Measurements from ENCODE around the gene ABTB2. TPM values are rescaled to one million over a fixed set of nuclear protein-coding genes. Genes with fewer than 3 reads are reported as not detected.

Gene ABTB2
- total RNA-seq, 1 donor from 2014 or later, result 9.8 TPM

- DNase-seq (ENCODE audit: low spot score), result no peak
Observed at GRCh38 chr11:34360046-34360445, 2.2 kb upstream of the ABTB2 start.

GRCh38 chr11:34359548-34359891, 1.7 kb upstream of the ABTB2 start:
- no peak for DNase-seq (ENCODE audit: low spot score)

- DNase-seq (ENCODE audit: low spot score), result peak; percentile 80
Observed at GRCh38 chr11:34358728-34359547, 1.1 kb upstream of the ABTB2 start.

- peak; percentile 49 for DNase-seq (ENCODE audit: low spot score)
Observed at GRCh38 chr11:34358258-34358727, 483 bp upstream of the ABTB2 start.

GRCh38 chr11:34356913-34357700, 703 bp downstream of the ABTB2 start:
- peak; percentile 40 for DNase-seq (ENCODE audit: low spot score)

- no peak for DNase-seq (ENCODE audit: low spot score)
Observed at GRCh38 chr11:34356576-34356912, 1.3 kb downstream of the ABTB2 start.

- no peak for DNase-seq (ENCODE audit: low spot score)
Observed at GRCh38 chr11:34356130-34356529, 1.7 kb downstream of the ABTB2 start.

- DNase-seq (ENCODE audit: low spot score), result no peak
Observed at GRCh38 chr11:34355726-34356125, 2.1 kb downstream of the ABTB2 start.

GRCh38 chr11:34354782-34355181, 3.0 kb downstream of the ABTB2 start:
- DNase-seq (ENCODE audit: low spot score), result no peak

- DNase-seq (ENCODE audit: low spot score), result no peak
Observed at GRCh38 chr11:34353881-34354280, 3.9 kb downstream of the ABTB2 start.

GRCh38 chr11:34351687-34352469, 5.9 kb downstream of the ABTB2 start:
- DNase-seq (ENCODE audit: low spot score), result no peak

- no peak for DNase-seq (ENCODE audit: low spot score)
Observed at GRCh38 chr11:34351051-34351450, 6.8 kb downstream of the ABTB2 start.

- no peak for DNase-seq (ENCODE audit: low spot score)
Observed at GRCh38 chr11:34349882-34350281, 7.9 kb downstream of the ABTB2 start.

GRCh38 chr11:34348919-34349318, 8.9 kb downstream of the ABTB2 start:
- no peak for DNase-seq (ENCODE audit: low spot score)

GRCh38 chr11:34348096-34348495, 9.7 kb downstream of the ABTB2 start:
- no peak for DNase-seq (ENCODE audit: low spot score)

GRCh38 chr11:34346551-34346950, 11.3 kb downstream of the ABTB2 start:
- DNase-seq (ENCODE audit: low spot score), result peak; percentile 59

- DNase-seq (ENCODE audit: low spot score), result no peak
Observed at GRCh38 chr11:34345991-34346480, 11.8 kb downstream of the ABTB2 start.

GRCh38 chr11:34345540-34345876, 12.3 kb downstream of the ABTB2 start:
- no peak for DNase-seq (ENCODE audit: low spot score)

GRCh38 chr11:34344768-34345539, 12.9 kb downstream of the ABTB2 start:
- peak; percentile 69 for DNase-seq (ENCODE audit: low spot score)

- no peak for DNase-seq (ENCODE audit: low spot score)
Observed at GRCh38 chr11:34344410-34344767, 13.4 kb downstream of the ABTB2 start.

GRCh38 chr11:34343686-34344085, 14.1 kb downstream of the ABTB2 start:
- no peak for DNase-seq (ENCODE audit: low spot score)

- DNase-seq (ENCODE audit: low spot score), result no peak
Observed at GRCh38 chr11:34343153-34343552, 14.7 kb downstream of the ABTB2 start.
